ENCODE results near the gene WASF1.

Gene WASF1

GRCh38 chr6:110185879-110186278 lies 6.4 kb upstream of the WASF1 start:
- H3K4me1 ChIP-seq (ENCODE audit: insufficient read depth, low read length, poor library complexity, severe bottlenecking) = peaks cover 90% of the 10 kb centered on the region
- H3K9ac ChIP-seq (ENCODE audit: low read depth, low read length, poor library complexity, severe bottlenecking) = peak overlapping the region; percentile 11
- peaks cover 99% of the 10 kb centered on the region for H3K79me2 ChIP-seq (ENCODE audit: insufficient read depth, low read length)
- no peaks in the 10 kb centered on the region for H3K27me3 ChIP-seq (ENCODE audit: insufficient read depth, low read length, poor library complexity, severe bottlenecking)
- peak overlapping the region; percentile 62 for H3K4me2 ChIP-seq (ENCODE audit: low read depth, low read length, poor library complexity, severe bottlenecking)
- no peaks in the 10 kb centered on the region for H3K36me3 ChIP-seq (ENCODE audit: insufficient read depth, low read length)
- no peaks in the 10 kb centered on the region for H3K9me3 ChIP-seq (ENCODE audit: insufficient read depth, low read depth, low read length)
- peak overlapping the region; percentile 65 for H3K4me3 ChIP-seq (ENCODE audit: low read length, poor library complexity, severe bottlenecking)
- H2AFZ ChIP-seq (ENCODE audit: low read length) = no peak overlapping the region
- H3K9me2 ChIP-seq (replicated peaks; ENCODE audit: low read depth, low read length) = no peaks in the 10 kb centered on the region
- 0 out of 2 replicates have a peak, but pooled peaks cover 2% of the 10 kb centered on the region for H3F3A ChIP-seq (ENCODE audit: low read depth)
- TF ChIP-seq CTCF (conservative IDR thresholded peaks at IDR 0.05; ENCODE audit: low read length) = no peak
- no peak for TF ChIP-seq EZH2phosphoT487 (IDR thresholded peaks at IDR 0.05; ENCODE audit: borderline replicate concordance)
- H4K20me1 ChIP-seq (ENCODE audit: insufficient read depth, low read length, poor library complexity, severe bottlenecking) = peaks cover 87% of the 10 kb centered on the region

- Histone ChIP-seq H3K4me3 (ENCODE audit: low read length, poor library complexity, severe bottlenecking) (peak overlapping the region; percentile 82), H3F3A (ENCODE audit: low read depth) (0 out of 2 replicates have a peak, but pooled peaks cover 2% of the 10 kb centered on the region), H3K9me2 (replicated peaks; ENCODE audit: low read depth, low read length) (no peaks in the 10 kb centered on the region), H3K27me3 (ENCODE audit: insufficient read depth, low read length, poor library complexity, severe bottlenecking) (no peaks in the 10 kb centered on the region), H3K4me1 (ENCODE audit: insufficient read depth, low read length, poor library complexity, severe bottlenecking) (peaks cover 69% of the 10 kb centered on the region), H3K79me2 (ENCODE audit: insufficient read depth, low read length) (peaks cover 82% of the 10 kb centered on the region), H3K9me3 (ENCODE audit: insufficient read depth, low read depth, low read length) (no peaks in the 10 kb centered on the region), H3K9ac (ENCODE audit: low read depth, low read length, poor library complexity, severe bottlenecking) (peak overlapping the region; percentile 85), H2AFZ (ENCODE audit: low read length) (no peak overlapping the region), H4K20me1 (ENCODE audit: insufficient read depth, low read length, poor library complexity, severe bottlenecking) (peaks cover 70% of the 10 kb centered on the region), H3K4me2 (ENCODE audit: low read depth, low read length, poor library complexity, severe bottlenecking) (peak overlapping the region; percentile 94), H3K36me3 (ENCODE audit: insufficient read depth, low read length) (no peaks in the 10 kb centered on the region)
- TF ChIP-seq CTCF (conservative IDR thresholded peaks at IDR 0.05; ENCODE audit: low read length) (no peak), EZH2phosphoT487 (IDR thresholded peaks at IDR 0.05; ENCODE audit: borderline replicate concordance) (no peak)
Observed at GRCh38 chr6:110183292-110183885, 3.9 kb upstream of the WASF1 start.

GRCh38 chr6:110181131-110182030 lies 1.9 kb upstream of the WASF1 start:
- peaks cover 66% of the 10 kb centered on the region for H3K4me1 ChIP-seq (ENCODE audit: insufficient read depth, low read length, poor library complexity, severe bottlenecking)
- no peak overlapping the region for H2AFZ ChIP-seq (ENCODE audit: low read length)
- TF ChIP-seq CTCF (conservative IDR thresholded peaks at IDR 0.05; ENCODE audit: low read length) (no peak), EZH2phosphoT487 (IDR thresholded peaks at IDR 0.05; ENCODE audit: borderline replicate concordance) (no peak)

More at GRCh38 chr6:110181131-110182030, 1.9 kb upstream of the WASF1 start:
- Histone ChIP-seq H3K9me3 (ENCODE audit: insufficient read depth, low read depth, low read length) (no peaks in the 10 kb centered on the region), H3F3A (ENCODE audit: low read depth) (0 out of 2 replicates have a peak, but pooled peaks cover 2% of the 10 kb centered on the region), H3K9ac (ENCODE audit: low read depth, low read length, poor library complexity, severe bottlenecking) (peak overlapping the region; percentile 85), H4K20me1 (ENCODE audit: insufficient read depth, low read length, poor library complexity, severe bottlenecking) (peaks cover 63% of the 10 kb centered on the region), H3K9me2 (replicated peaks; ENCODE audit: low read depth, low read length) (no peaks in the 10 kb centered on the region), H3K4me3 (ENCODE audit: low read length, poor library complexity, severe bottlenecking) (peak overlapping the region; percentile 82), H3K4me2 (ENCODE audit: low read depth, low read length, poor library complexity, severe bottlenecking) (peak overlapping the region; percentile 94), H3K79me2 (ENCODE audit: insufficient read depth, low read length) (peaks cover 79% of the 10 kb centered on the region), H3K27me3 (ENCODE audit: insufficient read depth, low read length, poor library complexity, severe bottlenecking) (no peaks in the 10 kb centered on the region), H3K36me3 (ENCODE audit: insufficient read depth, low read length) (no peaks in the 10 kb centered on the region)
